ENCODE results near the gene COMMD10.

DNA sequence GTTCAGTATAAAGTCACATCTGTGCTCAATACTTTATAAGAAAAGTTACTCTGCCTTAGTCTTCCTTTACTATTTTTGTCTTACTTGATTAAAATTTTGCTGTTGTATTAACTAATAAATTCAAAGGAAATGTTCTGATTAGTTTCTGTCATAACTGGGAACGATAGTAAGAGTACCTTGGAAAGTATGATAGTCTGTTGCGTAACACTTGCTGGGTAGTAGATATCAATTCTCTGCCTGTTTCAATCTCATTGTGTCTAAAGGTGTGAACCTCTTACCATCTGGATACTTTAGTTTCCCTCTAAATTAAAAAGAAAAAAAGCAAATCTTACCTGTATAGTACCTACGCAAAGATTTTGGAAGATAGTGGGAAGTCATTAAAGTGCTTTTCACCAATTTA is 48.5 kb downstream of the COMMD10 start:
- no peak for TF ChIP-seq POLR2A (IDR thresholded peaks at IDR 0.05; ENCODE audit: extremely low read depth, insufficient read length)
- TF ChIP-seq, protein P1, sequence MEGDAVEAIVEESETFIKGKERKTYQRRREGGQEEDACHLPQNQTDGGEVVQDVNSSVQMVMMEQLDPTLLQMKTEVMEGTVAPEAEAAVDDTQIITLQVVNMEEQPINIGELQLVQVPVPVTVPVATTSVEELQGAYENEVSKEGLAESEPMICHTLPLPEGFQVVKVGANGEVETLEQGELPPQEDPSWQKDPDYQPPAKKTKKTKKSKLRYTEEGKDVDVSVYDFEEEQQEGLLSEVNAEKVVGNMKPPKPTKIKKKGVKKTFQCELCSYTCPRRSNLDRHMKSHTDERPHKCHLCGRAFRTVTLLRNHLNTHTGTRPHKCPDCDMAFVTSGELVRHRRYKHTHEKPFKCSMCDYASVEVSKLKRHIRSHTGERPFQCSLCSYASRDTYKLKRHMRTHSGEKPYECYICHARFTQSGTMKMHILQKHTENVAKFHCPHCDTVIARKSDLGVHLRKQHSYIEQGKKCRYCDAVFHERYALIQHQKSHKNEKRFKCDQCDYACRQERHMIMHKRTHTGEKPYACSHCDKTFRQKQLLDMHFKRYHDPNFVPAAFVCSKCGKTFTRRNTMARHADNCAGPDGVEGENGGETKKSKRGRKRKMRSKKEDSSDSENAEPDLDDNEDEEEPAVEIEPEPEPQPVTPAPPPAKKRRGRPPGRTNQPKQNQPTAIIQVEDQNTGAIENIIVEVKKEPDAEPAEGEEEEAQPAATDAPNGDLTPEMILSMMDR (IDR thresholded peaks at IDR 0.05; ENCODE audit: low read depth, low read length) = no peak
